ENCODE results near the gene ABCB9.

ABCB9 gene

GRCh38 chr12:122964439-122965257 lies 1.6 kb downstream of the ABCB9 start:
- H3K9me3 Mint-ChIP-seq: no peaks in the 10 kb centered on the region
- H3K36me3 Mint-ChIP-seq (ENCODE audit: low read depth): no peaks in the 10 kb centered on the region
- DNase-seq: peak; percentile 47
- H3K27me3 Mint-ChIP-seq (ENCODE audit: low read depth, poor library complexity): peaks cover 18% of the 10 kb centered on the region
- peak overlapping the region; percentile 84 for H3K27ac Mint-ChIP-seq
- peaks cover 28% of the 10 kb centered on the region for H3K4me1 Mint-ChIP-seq
- TF ChIP-seq CTCF (IDR thresholded peaks at IDR 0.05): no peak
- peak overlapping the region; percentile 75 for H3K4me3 Mint-ChIP-seq

- Mint-ChIP-seq H3K4me3 (no peak overlapping the region), H3K27ac (no peak overlapping the region), H3K36me3 (ENCODE audit: low read depth) (no peaks in the 10 kb centered on the region), H3K9me3 (no peaks in the 10 kb centered on the region), H3K27me3 (ENCODE audit: low read depth, poor library complexity) (peaks cover 16% of the 10 kb centered on the region), H3K4me1 (peaks cover 28% of the 10 kb centered on the region)
- DNase-seq: no peak
- TF ChIP-seq CTCF (IDR thresholded peaks at IDR 0.05): no peak
Observed at GRCh38 chr12:122963941-122964265, 2.4 kb downstream of the ABCB9 start.

GRCh38 chr12:122961531-122962329 lies 4.5 kb downstream of the ABCB9 start:
- Mint-ChIP-seq H3K27ac (no peak overlapping the region), H3K9me3 (no peaks in the 10 kb centered on the region)

GRCh38 chr12:122960193-122960569 lies 6.1 kb downstream of the ABCB9 start:
- no peaks in the 10 kb centered on the region for H3K9me3 Mint-ChIP-seq
- no peak for DNase-seq
- no peak overlapping the region for H3K4me3 Mint-ChIP-seq
- no peaks in the 10 kb centered on the region for H3K27me3 Mint-ChIP-seq (ENCODE audit: low read depth, poor library complexity)
- no peak overlapping the region for H3K27ac Mint-ChIP-seq
- H3K4me1 Mint-ChIP-seq: peaks cover 19% of the 10 kb centered on the region
- H3K36me3 Mint-ChIP-seq (ENCODE audit: low read depth): peaks cover 4% of the 10 kb centered on the region
- no peak for TF ChIP-seq CTCF (IDR thresholded peaks at IDR 0.05)

More at GRCh38 chr12:122961531-122962329, 4.5 kb downstream of the ABCB9 start:
- Mint-ChIP-seq H3K4me3 (no peak overlapping the region), H3K36me3 (ENCODE audit: low read depth) (peaks cover 4% of the 10 kb centered on the region), H3K4me1 (peaks cover 24% of the 10 kb centered on the region), H3K27me3 (ENCODE audit: low read depth, poor library complexity) (peaks cover 2% of the 10 kb centered on the region)
- no peak for DNase-seq
- no peak for TF ChIP-seq CTCF (IDR thresholded peaks at IDR 0.05)

- H3K9me3 Mint-ChIP-seq: no peaks in the 10 kb centered on the region
- H3K27ac Mint-ChIP-seq: no peak overlapping the region
- H3K4me3 Mint-ChIP-seq: no peak overlapping the region
- no peaks in the 10 kb centered on the region for H3K27me3 Mint-ChIP-seq (ENCODE audit: low read depth, poor library complexity)
- H3K4me1 Mint-ChIP-seq: peaks cover 14% of the 10 kb centered on the region
- H3K36me3 Mint-ChIP-seq (ENCODE audit: low read depth): peaks cover 4% of the 10 kb centered on the region
- DNase-seq: no peak
- no peak for TF ChIP-seq CTCF (IDR thresholded peaks at IDR 0.05)
Observed at GRCh38 chr12:122959566-122960192, 6.6 kb downstream of the ABCB9 start.

Data from nephron progenitor cell (in vitro differentiated cells).